Endothelial cell of umbilical vein (primary cell): ENCODE results near the gene SOX9. TPM values are rescaled to one million over a fixed set of nuclear protein-coding genes. Genes with fewer than 3 reads are reported as not detected.

Experiments used
- BruUV-seq: library from RNA; stranded (reverse); fragments of 400-500 nt; replicated peaks from 2 replicates; lab custom pipeline; 2021; lab: Mats Ljungman, UMichigan
- CTCF ChIA-PET: fragments of 300-600, 350-600 bp; sonication (Branson Sonifier 250); formaldehyde crosslinking; loops from one replicate; lab custom pipeline; 2021; ENCODE audit warnings: antibody characterized with exemption, inconsistent platforms; lab: Charles Lee
- POLR2A ChIA-PET: fragments of 300-600, 350-600 bp; sonication (Branson Sonifier 250); formaldehyde crosslinking; loops from one replicate; lab custom pipeline; 2021; ENCODE audit warnings: antibody characterized with exemption, inconsistent platforms; lab: Charles Lee
- DNase-seq: peaks from one replicate; pipeline ENCODE4 v3.0.0-alpha.2; 2011; ENCODE audit warnings: low read depth, low spot score
- FAIRE-seq: peaks from 2 replicates; lab custom pipeline; 2011; peaks lifted over from hg19 to GRCh38; lab: Jason Lieb, UNC
- H2AFZ ChIP-seq: 2 replicates; pipeline ENCODE4 v1.6.0; 2012; ENCODE audit warnings: low read depth, low read length, control low read depth, inconsistent platforms
- H3K27ac ChIP-seq: 2 replicates; pipeline ENCODE4 v1.5.1; 2011; ENCODE audit warnings: low read depth, mild to moderate bottlenecking, control low read depth, low read length, moderate library complexity; ENCODE audit not compliant: insufficient read depth
- H3K27me3 ChIP-seq, 2 experiments: 2 replicates each; pipeline versions ENCODE4 v1.6.0 to v1.6.1; 2011; ENCODE audit warnings: low read length in 2 of 2, mixed read lengths in 1 of 2; ENCODE audit not compliant: control insufficient read depth in 2 of 2, insufficient read depth in 2 of 2
- H3K36me3 ChIP-seq, 2 experiments: 2 replicates in 1 of 2; 3 replicates in 1 of 2; pipeline ENCODE4 v1.5.1; 2011; ENCODE audit warnings: low read length in 2 of 2, mild to moderate bottlenecking in 1 of 2, moderate library complexity in 1 of 2; ENCODE audit not compliant: control insufficient read depth in 2 of 2, insufficient read depth in 2 of 2; ENCODE audit errors: extremely low read depth in 1 of 2
- H3K4me1 ChIP-seq: 3 replicates; pipeline ENCODE4 v1.5.1; 2011; ENCODE audit warnings: mild to moderate bottlenecking, low read length; ENCODE audit not compliant: control insufficient read depth, insufficient read depth; ENCODE audit errors: extremely low read depth
- H3K4me2 ChIP-seq: 2 replicates; pipeline ENCODE4 v1.6.1; 2011; ENCODE audit warnings: low read length, control low read depth, mixed read lengths; ENCODE audit not compliant: insufficient read depth
- H3K4me3 ChIP-seq, 3 experiments: fragments of 200-600 bp in 1 of 3; sonication (generic), shearing (Covaris generic) in 1 of 3; replicated peaks in 1 of 3; 2 replicates each; pipeline ENCODE4 v1.5.1; 2011 to 2016; ENCODE audit warnings: control low read depth in 3 of 3, low read length in 3 of 3, mild to moderate bottlenecking in 2 of 3, inconsistent platforms in 1 of 3, low read depth in 1 of 3, moderate library complexity in 1 of 3; ENCODE audit not compliant: insufficient read depth in 1 of 3
- H3K79me2 ChIP-seq: 2 replicates; pipeline ENCODE4 v1.6.0; 2012; ENCODE audit warnings: low read length, inconsistent platforms; ENCODE audit not compliant: control insufficient read depth, insufficient read depth
- H3K9ac ChIP-seq: replicated peaks from 2 replicates; pipeline ENCODE3; 2011; ENCODE audit warnings: low read length, control low read depth; ENCODE audit not compliant: insufficient read depth; ENCODE audit errors: extremely low read depth
- H3K9me1 ChIP-seq: replicated peaks from 3 replicates; pipeline ENCODE4 v1.6.0; 2011; ENCODE audit warnings: mild to moderate bottlenecking, low read length; ENCODE audit not compliant: control insufficient read depth, insufficient read depth; ENCODE audit errors: extremely low read depth
- H3K9me3 ChIP-seq: replicated peaks from 2 replicates; pipeline ENCODE4 v1.5.1; 2012; ENCODE audit warnings: low read length, inconsistent platforms; ENCODE audit not compliant: control insufficient read depth, insufficient read depth
- H4K20me1 ChIP-seq: replicated peaks from 2 replicates; pipeline ENCODE3; 2011; ENCODE audit warnings: mild to moderate bottlenecking, low read length; ENCODE audit not compliant: control insufficient read depth, insufficient read depth; ENCODE audit errors: extremely low read depth
- CTCF ChIP-seq, 2 donors: IDR thresholded peaks; 1 replicate in 1 of 2; 2 replicates in 1 of 2; pipeline ENCODE4 v1.5.1; 2011; ENCODE audit warnings: low read length in 2 of 2, mild to moderate bottlenecking in 2 of 2, moderate library complexity in 2 of 2, control low read depth in 1 of 2, inconsistent platforms in 1 of 2, low read depth in 1 of 2; ENCODE audit not compliant: insufficient read depth in 1 of 2; ENCODE audit errors: extremely low read depth in 1 of 2
- EZH2 ChIP-seq: IDR thresholded peaks from 2 replicates; pipeline ENCODE4 v1.6.1; 2012; ENCODE audit warnings: borderline replicate concordance, low read depth, mild to moderate bottlenecking, moderate library complexity, low read length, inconsistent platforms; ENCODE audit not compliant: severe bottlenecking
- FOS ChIP-seq: IDR thresholded peaks from 2 replicates; pipeline ENCODE4 v1.6.1; 2011; ENCODE audit warnings: mild to moderate bottlenecking, low read length, moderate library complexity, borderline replicate concordance; ENCODE audit not compliant: insufficient read depth
- GATA2 ChIP-seq: IDR thresholded peaks from 2 replicates; pipeline ENCODE4 v1.7.0; 2011; ENCODE audit warnings: low read depth, mild to moderate bottlenecking, moderate library complexity, mixed read lengths, low read length; ENCODE audit not compliant: insufficient read length, insufficient read depth
- JUN ChIP-seq: IDR thresholded peaks from 2 replicates; pipeline ENCODE4 v1.6.1; 2011; ENCODE audit warnings: borderline replicate concordance, low read depth; ENCODE audit not compliant: insufficient read length, insufficient read depth
- MAX ChIP-seq: IDR thresholded peaks from 2 replicates; pipeline ENCODE4 v1.6.1; 2011; ENCODE audit not compliant: insufficient read depth, insufficient read length
- MYC ChIP-seq: IDR thresholded peaks from one replicate; pipeline ENCODE4 v1.6.1; 2011; ENCODE audit warnings: mild to moderate bottlenecking, low read depth, low read length
- POLR2A ChIP-seq: IDR thresholded peaks from 2 replicates; pipeline ENCODE4 v1.6.1; 2012; ENCODE audit warnings: low read depth, mild to moderate bottlenecking, control low read depth, low read length
- POLR2AphosphoS5 ChIP-seq: IDR thresholded peaks from 2 replicates; pipeline ENCODE4 v1.6.1; 2012; ENCODE audit warnings: low read depth, mild to moderate bottlenecking, control low read depth, low read length, moderate library complexity; ENCODE audit not compliant: insufficient read depth
- dilution Hi-C: fragments of 300-500 bp; cut with MboI; formaldehyde crosslinking; loops from one replicate; pipeline ENCODE4 v1.15.0; 2019; ENCODE audit warnings: low sequenced_read_pairs; ENCODE audit not compliant: extremely low pct_ligation_motif_present
- intact Hi-C: fragments of 100-400 bp; cut with micrococcal nuclease; formaldehyde crosslinking; loops from one replicate; pipeline ENCODE4 v1.10.0; 2022
- polyA plus RNA-seq, 4 experiments: library from polyadenylated mRNA; depleted of rRNA in 3 of 4; stranded (reverse) in 3 of 4; unstranded in 1 of 4; fragments of >200 nt; gene quantifications; 2 replicates each; pipeline versions ENCODE4 v1.2.1 to v1.2.3, GENCODE V29; 2011 to 2012; ENCODE audit warnings: missing spikeins in 1 of 4
- total RNA-seq: library from RNA; stranded (reverse); gene quantifications from 2 replicates; pipeline ENCODE4 v1.2.3, GENCODE V29; 2021

The SOX9 gene
- total and polyA plus RNA-seq, 2 donors (not counting 3 experiments of a cell fraction or from before 2014, with no cell fraction given): not detected

GRCh38 chr17:72151565-72152386 is 31.0 kb downstream of the SOX9 start:
- Histone ChIP-seq H3K9ac (no peak overlapping the region), H3K79me2 (no peaks in the 10 kb centered on the region), H3K27ac (no peak overlapping the region), H3K9me3 (peaks cover 2% of the 10 kb centered on the region), H3K4me3 (no peak overlapping the region), H3K36me3 (no peaks in the 10 kb centered on the region), H3K4me2 (no peak overlapping the region), H3K4me1 (no peaks in the 10 kb centered on the region), H3K27me3 (no peaks in the 10 kb centered on the region), H2AFZ (no peak overlapping the region), H3K9me1 (no peaks in the 10 kb centered on the region), H4K20me1 (no peaks in the 10 kb centered on the region)
- BruUV-seq: no TSS peak
- intact Hi-C loops: no loop called here
- DNase-seq (no peak), FAIRE-seq (no peak)
- dilution Hi-C loops: no loop called here
- TF ChIP-seq FOS: no peak
- TF ChIP-seq POLR2A: no peak
- TF ChIP-seq JUN: no peak
- no peak for TF ChIP-seq POLR2AphosphoS5
- TF ChIP-seq EZH2: no peak
- TF ChIP-seq MYC: no peak
- no peak for TF ChIP-seq CTCF (IDR thresholded peaks at IDR 0.05; ENCODE audit: extremely low read depth in 1 of 2, insufficient read depth in 1 of 2, low read depth in 1 of 2, low read length in 2 of 2)
- no peak for TF ChIP-seq MAX
- no peak for TF ChIP-seq GATA2
- ChIA-PET CTCF (no interaction called here), POLR2A (no interaction called here)
